ENCODE data around the gene C1QTNF12. TPM values are rescaled to one million over a fixed set of nuclear protein-coding genes. Genes with fewer than 3 reads are reported as not detected.

The C1QTNF12 gene
- total and polyA plus RNA-seq, 2 experiments from 2014 or later: 2.1 to 3.1 TPM

DNA sequence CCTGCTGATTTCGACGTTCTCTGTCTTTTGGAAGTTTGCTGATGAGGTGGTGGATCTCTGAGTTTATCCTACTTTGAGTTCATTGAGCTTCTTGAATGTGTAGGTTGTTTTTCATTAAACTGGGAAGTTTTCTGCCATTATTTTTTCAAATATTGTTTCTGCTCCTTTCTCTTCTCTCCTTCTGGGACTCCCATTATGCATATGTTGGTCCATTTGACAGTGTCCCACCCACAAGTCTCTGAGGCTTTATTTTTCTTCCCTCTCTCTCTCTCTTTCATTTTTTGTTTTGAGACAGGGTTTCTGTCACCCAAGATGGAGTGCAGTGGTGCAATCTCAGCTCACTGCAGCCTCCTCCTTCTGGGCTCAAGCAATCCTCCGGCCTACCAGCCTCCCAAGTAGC, 51.8 kb downstream of the C1QTNF12 start:
- Histone ChIP-seq H3K4me1 (ENCODE audit: insufficient read depth) (no peaks in the 10 kb centered on the region), H3K36me3 (ENCODE audit: low read depth) (no peaks in the 10 kb centered on the region), H3F3A (ENCODE audit: insufficient read depth) (no peaks in the 10 kb centered on the region), H3K79me2 (ENCODE audit: insufficient read depth) (no peaks in the 10 kb centered on the region), H3K4me3 (no peak overlapping the region), H3K27me3 (replicated peaks; ENCODE audit: insufficient read depth) (peaks cover 11% of the 10 kb centered on the region), H3K27ac (no peak overlapping the region), H3K4me2 (ENCODE audit: unreplicated experiment) (no peak overlapping the region), H4K20me1 (ENCODE audit: insufficient read depth) (no peaks in the 10 kb centered on the region), H3K9ac (no peak overlapping the region), H3K9me3 (ENCODE audit: low read depth) (peaks cover 5% of the 10 kb centered on the region), H2AFZ (no peak overlapping the region), H3K9me2 (ENCODE audit: insufficient read depth) (no peaks in the 10 kb centered on the region)
- TF ChIP-seq EZH2 (IDR thresholded peaks at IDR 0.05; ENCODE audit: insufficient read depth, poor library complexity, severe bottlenecking) (no peak), EZH2phosphoT487 (IDR thresholded peaks at IDR 0.05; ENCODE audit: insufficient read depth, low read depth) (no peak)
- DNase-seq: no peak
- in situ Hi-C loops (cut with MboI): no loop called here
- 84 to 93% methylated on average over 3 of the region's 3 CpGs for WGBS, 2 experiments (ENCODE audit: low coverage in 1 of 2, low lambda C conversion rate in 2 of 2, missing lambda C conversion rate in 2 of 2)

Small RNAs within 50 kb of the gene (microRNA-seq; reads per million reads assigned to microRNA genes)
- 3.6 reads per million for gene MIR6726 (ENCODE audit: borderline number of aligned reads)

Small RNAs within 50 kb of the gene (small RNA-seq; reads per million reads assigned to genes)
- not detected for gene MIR6726 (ENCODE audit: low read depth, low replicate concordance)

Other genes with a start within 250 kb of the C1QTNF12 start
- 3.1 and 7.6 TPM in 2 replicates for gene HES4, start 246.6 kb downstream of the C1QTNF12 start, total RNA-seq (2014; rRNA removed; shearing (Covaris generic))
- gene HES4, start 246.6 kb downstream of the C1QTNF12 start, polyA plus RNA-seq (2016; fragmentation: Nextera tagmentation; extraction: Ambion mirVana): 3.7 and 4.1 TPM in 2 replicates
- 41.2 and 49.1 TPM in 2 replicates for gene ISG15, start 233.2 kb downstream of the C1QTNF12 start, total RNA-seq (2014; rRNA removed; shearing (Covaris generic))
- gene ISG15, start 233.2 kb downstream of the C1QTNF12 start, polyA plus RNA-seq (2016; fragmentation: Nextera tagmentation; extraction: Ambion mirVana): 77.0 and 85.7 TPM in 2 replicates
- 43.2 and 55.1 TPM in 2 replicates for gene AGRN, start 226.6 kb downstream of the C1QTNF12 start, total RNA-seq (2014; rRNA removed; shearing (Covaris generic))
- gene AGRN, start 226.6 kb downstream of the C1QTNF12 start, polyA plus RNA-seq (2016; fragmentation: Nextera tagmentation; extraction: Ambion mirVana): 1.4 and 1.8 TPM in 2 replicates
- gene RNF223, start 172.4 kb downstream of the C1QTNF12 start, total RNA-seq (2014; rRNA removed; shearing (Covaris generic)): not detected in 2 replicates
- gene RNF223, start 172.4 kb downstream of the C1QTNF12 start, polyA plus RNA-seq (2016; fragmentation: Nextera tagmentation; extraction: Ambion mirVana): not detected in 2 replicates
- gene C1orf159, start 130.6 kb downstream of the C1QTNF12 start, total RNA-seq (2014; rRNA removed; shearing (Covaris generic)): 5.2 and 13.1 TPM in 2 replicates
- gene C1orf159, start 130.6 kb downstream of the C1QTNF12 start, polyA plus RNA-seq (2016; fragmentation: Nextera tagmentation; extraction: Ambion mirVana): 11.0 and 11.4 TPM in 2 replicates
- not detected in 2 replicates for gene TTLL10, start 72.8 kb downstream of the C1QTNF12 start, total RNA-seq (2014; rRNA removed; shearing (Covaris generic))
- not detected in 2 replicates for gene TTLL10, start 72.8 kb downstream of the C1QTNF12 start, polyA plus RNA-seq (2016; fragmentation: Nextera tagmentation; extraction: Ambion mirVana)
- not detected in 2 replicates for gene TNFRSF18, start 40.1 kb downstream of the C1QTNF12 start, total RNA-seq (2014; rRNA removed; shearing (Covaris generic))
- gene TNFRSF18, start 40.1 kb downstream of the C1QTNF12 start, polyA plus RNA-seq (2016; fragmentation: Nextera tagmentation; extraction: Ambion mirVana): 0.18 TPM in 1 of 2 replicates, not detected in the other
- not detected in 2 replicates for gene TNFRSF4, start 32.6 kb downstream of the C1QTNF12 start, total RNA-seq (2014; rRNA removed; shearing (Covaris generic))
- not detected in 2 replicates for gene TNFRSF4, start 32.6 kb downstream of the C1QTNF12 start, polyA plus RNA-seq (2016; fragmentation: Nextera tagmentation; extraction: Ambion mirVana)
- gene SDF4, start 14.7 kb downstream of the C1QTNF12 start, total RNA-seq (2014; rRNA removed; shearing (Covaris generic)): 214 and 216 TPM in 2 replicates
- 261 and 269 TPM in 2 replicates for gene SDF4, start 14.7 kb downstream of the C1QTNF12 start, polyA plus RNA-seq (2016; fragmentation: Nextera tagmentation; extraction: Ambion mirVana)
- gene B3GALT6, start 14.5 kb downstream of the C1QTNF12 start, total RNA-seq (2014; rRNA removed; shearing (Covaris generic)): 50.3 and 52.5 TPM in 2 replicates
- 6.5 and 8.3 TPM in 2 replicates for gene B3GALT6, start 14.5 kb downstream of the C1QTNF12 start, polyA plus RNA-seq (2016; fragmentation: Nextera tagmentation; extraction: Ambion mirVana)
- gene UBE2J2, start 27.1 kb upstream of the C1QTNF12 start, total RNA-seq (2014; rRNA removed; shearing (Covaris generic)): 49.7 and 51.0 TPM in 2 replicates
- gene UBE2J2, start 27.1 kb upstream of the C1QTNF12 start, polyA plus RNA-seq (2016; fragmentation: Nextera tagmentation; extraction: Ambion mirVana): 63.5 and 68.0 TPM in 2 replicates
- gene SCNN1D, start 33.7 kb upstream of the C1QTNF12 start, total RNA-seq (2014; rRNA removed; shearing (Covaris generic)): 0.76 and 2.5 TPM in 2 replicates
- 0.46 and 0.55 TPM in 2 replicates for gene SCNN1D, start 33.7 kb upstream of the C1QTNF12 start, polyA plus RNA-seq (2016; fragmentation: Nextera tagmentation; extraction: Ambion mirVana)
- gene ACAP3, start 61.2 kb upstream of the C1QTNF12 start, total RNA-seq (2014; rRNA removed; shearing (Covaris generic)): 58.6 and 68.0 TPM in 2 replicates
- gene ACAP3, start 61.2 kb upstream of the C1QTNF12 start, polyA plus RNA-seq (2016; fragmentation: Nextera tagmentation; extraction: Ambion mirVana): 11.6 and 11.8 TPM in 2 replicates
- 36.2 and 46.5 TPM in 2 replicates for gene PUSL1, start 61.9 kb upstream of the C1QTNF12 start, total RNA-seq (2014; rRNA removed; shearing (Covaris generic))
- 28.3 and 30.9 TPM in 2 replicates for gene PUSL1, start 61.9 kb upstream of the C1QTNF12 start, polyA plus RNA-seq (2016; fragmentation: Nextera tagmentation; extraction: Ambion mirVana)
- 80.1 and 90.0 TPM in 2 replicates for gene INTS11, start 77.9 kb upstream of the C1QTNF12 start, total RNA-seq (2014; rRNA removed; shearing (Covaris generic))
- 70.2 and 72.8 TPM in 2 replicates for gene INTS11, start 77.9 kb upstream of the C1QTNF12 start, polyA plus RNA-seq (2016; fragmentation: Nextera tagmentation; extraction: Ambion mirVana)
- gene CPTP, start 78.1 kb upstream of the C1QTNF12 start, total RNA-seq (2014; rRNA removed; shearing (Covaris generic)): 30.5 and 39.0 TPM in 2 replicates
- gene CPTP, start 78.1 kb upstream of the C1QTNF12 start, polyA plus RNA-seq (2016; fragmentation: Nextera tagmentation; extraction: Ambion mirVana): 28.0 and 33.2 TPM in 2 replicates
- 0.54 TPM in 1 of 2 replicates, not detected in the other for gene TAS1R3, start 84.6 kb upstream of the C1QTNF12 start, total RNA-seq (2014; rRNA removed; shearing (Covaris generic))
- 0.24 TPM in 1 of 2 replicates, not detected in the other for gene TAS1R3, start 84.6 kb upstream of the C1QTNF12 start, polyA plus RNA-seq (2016; fragmentation: Nextera tagmentation; extraction: Ambion mirVana)
- gene DVL1, start 102.7 kb upstream of the C1QTNF12 start, total RNA-seq (2014; rRNA removed; shearing (Covaris generic)): 113 and 119 TPM in 2 replicates
- gene DVL1, start 102.7 kb upstream of the C1QTNF12 start, polyA plus RNA-seq (2016; fragmentation: Nextera tagmentation; extraction: Ambion mirVana): 8.6 and 9.9 TPM in 2 replicates
- gene MXRA8, start 111.8 kb upstream of the C1QTNF12 start, total RNA-seq (2014; rRNA removed; shearing (Covaris generic)): 1,040 and 1,228 TPM in 2 replicates
- gene MXRA8, start 111.8 kb upstream of the C1QTNF12 start, polyA plus RNA-seq (2016; fragmentation: Nextera tagmentation; extraction: Ambion mirVana): 584 and 609 TPM in 2 replicates
- gene AURKAIP1, start 128.5 kb upstream of the C1QTNF12 start, total RNA-seq (2014; rRNA removed; shearing (Covaris generic)): 118 and 120 TPM in 2 replicates
- gene AURKAIP1, start 128.5 kb upstream of the C1QTNF12 start, polyA plus RNA-seq (2016; fragmentation: Nextera tagmentation; extraction: Ambion mirVana): 216 and 218 TPM in 2 replicates
- gene CCNL2, start 152.6 kb upstream of the C1QTNF12 start, total RNA-seq (2014; rRNA removed; shearing (Covaris generic)): 150 and 185 TPM in 2 replicates
- 151 and 199 TPM in 2 replicates for gene CCNL2, start 152.6 kb upstream of the C1QTNF12 start, polyA plus RNA-seq (2016; fragmentation: Nextera tagmentation; extraction: Ambion mirVana)
- gene MRPL20, start 160.6 kb upstream of the C1QTNF12 start, total RNA-seq (2014; rRNA removed; shearing (Covaris generic)): 88.9 and 105 TPM in 2 replicates
- gene MRPL20, start 160.6 kb upstream of the C1QTNF12 start, polyA plus RNA-seq (2016; fragmentation: Nextera tagmentation; extraction: Ambion mirVana): 176 and 181 TPM in 2 replicates
- 0.51 and 0.97 TPM in 2 replicates for gene ANKRD65, start 174.6 kb upstream of the C1QTNF12 start, total RNA-seq (2014; rRNA removed; shearing (Covaris generic))
- gene ANKRD65, start 174.6 kb upstream of the C1QTNF12 start, polyA plus RNA-seq (2016; fragmentation: Nextera tagmentation; extraction: Ambion mirVana): 0.44 and 0.70 TPM in 2 replicates
- 1.4 and 2.3 TPM in 2 replicates for gene VWA1, start 189.0 kb upstream of the C1QTNF12 start, total RNA-seq (2014; rRNA removed; shearing (Covaris generic))
- 0.60 and 1.3 TPM in 2 replicates for gene VWA1, start 189.0 kb upstream of the C1QTNF12 start, polyA plus RNA-seq (2016; fragmentation: Nextera tagmentation; extraction: Ambion mirVana)
- gene ATAD3C, start 203.0 kb upstream of the C1QTNF12 start, total RNA-seq (2014; rRNA removed; shearing (Covaris generic)): not detected in 2 replicates
- gene ATAD3C, start 203.0 kb upstream of the C1QTNF12 start, polyA plus RNA-seq (2016; fragmentation: Nextera tagmentation; extraction: Ambion mirVana): 0.51 TPM in 1 of 2 replicates, not detected in the other
- gene ATAD3B, start 225.0 kb upstream of the C1QTNF12 start, total RNA-seq (2014; rRNA removed; shearing (Covaris generic)): 20.2 and 34.7 TPM in 2 replicates
- gene ATAD3B, start 225.0 kb upstream of the C1QTNF12 start, polyA plus RNA-seq (2016; fragmentation: Nextera tagmentation; extraction: Ambion mirVana): 11.6 and 12.1 TPM in 2 replicates

All from GM23248 (cell line).